Measurements from ENCODE around the gene ODAD3.

DNA sequence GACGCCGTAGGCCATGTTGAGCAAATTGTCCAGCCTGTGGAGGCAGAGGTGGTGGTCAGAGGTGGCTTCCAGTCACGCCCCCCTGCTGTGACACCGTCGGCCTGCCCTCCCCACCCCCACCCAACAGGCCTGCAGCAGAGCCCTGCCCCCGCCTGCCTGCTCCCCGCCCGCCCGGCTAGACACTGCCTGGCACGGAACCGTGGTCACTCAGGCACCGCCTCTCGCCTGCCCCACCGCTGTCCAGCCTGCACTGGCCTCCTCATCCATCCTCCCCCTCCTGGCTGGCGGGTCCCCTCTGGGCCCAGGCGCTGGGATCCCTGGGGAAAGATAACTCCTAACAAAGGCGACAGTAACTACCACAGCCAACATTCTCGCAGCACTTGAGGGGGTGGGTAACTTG, 22.2 kb upstream of the ODAD3 start:
- TF ChIP-seq POLR2AphosphoS5 (IDR thresholded peaks at IDR 0.05; ENCODE audit: low read depth, low read length): no peak
- TF ChIP-seq, protein P1, sequence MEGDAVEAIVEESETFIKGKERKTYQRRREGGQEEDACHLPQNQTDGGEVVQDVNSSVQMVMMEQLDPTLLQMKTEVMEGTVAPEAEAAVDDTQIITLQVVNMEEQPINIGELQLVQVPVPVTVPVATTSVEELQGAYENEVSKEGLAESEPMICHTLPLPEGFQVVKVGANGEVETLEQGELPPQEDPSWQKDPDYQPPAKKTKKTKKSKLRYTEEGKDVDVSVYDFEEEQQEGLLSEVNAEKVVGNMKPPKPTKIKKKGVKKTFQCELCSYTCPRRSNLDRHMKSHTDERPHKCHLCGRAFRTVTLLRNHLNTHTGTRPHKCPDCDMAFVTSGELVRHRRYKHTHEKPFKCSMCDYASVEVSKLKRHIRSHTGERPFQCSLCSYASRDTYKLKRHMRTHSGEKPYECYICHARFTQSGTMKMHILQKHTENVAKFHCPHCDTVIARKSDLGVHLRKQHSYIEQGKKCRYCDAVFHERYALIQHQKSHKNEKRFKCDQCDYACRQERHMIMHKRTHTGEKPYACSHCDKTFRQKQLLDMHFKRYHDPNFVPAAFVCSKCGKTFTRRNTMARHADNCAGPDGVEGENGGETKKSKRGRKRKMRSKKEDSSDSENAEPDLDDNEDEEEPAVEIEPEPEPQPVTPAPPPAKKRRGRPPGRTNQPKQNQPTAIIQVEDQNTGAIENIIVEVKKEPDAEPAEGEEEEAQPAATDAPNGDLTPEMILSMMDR (IDR thresholded peaks at IDR 0.05): no peak
- no peak for TF ChIP-seq SIN3A (IDR thresholded peaks at IDR 0.05; ENCODE audit: borderline replicate concordance, insufficient read depth, low read depth, low read length)
- TF ChIP-seq REST (IDR thresholded peaks at IDR 0.05; ENCODE audit: insufficient read depth in 1 of 2, low read depth in 2 of 2, low read length in 1 of 2): no peak
